Activated T-cell treated with anti-CD3 and anti-CD28 coated beads, Interleukin-2, amount 50 U/mL, for 24 hours (primary cell): ENCODE data around the gene PSME2.
A peak's percentile ranks its signal among the peaks of the same experiment; 100 is the strongest.

Experiments used
- DNase-seq: peaks from one replicate; pipeline ENCODE4 v3.0.0-alpha.2; 2020
- H3K27ac Mint-ChIP-seq: 2 replicates; pipeline ENCODE4 v1.8.0; 2020; ENCODE audit warnings: mild to moderate bottlenecking, mixed read lengths
- H3K27me3 Mint-ChIP-seq: 2 replicates; pipeline ENCODE4 v1.8.0; 2020; ENCODE audit warnings: mixed read lengths
- H3K36me3 Mint-ChIP-seq: 2 replicates; pipeline ENCODE4 v1.8.0; 2020; ENCODE audit warnings: low read depth, mixed read lengths
- H3K4me1 Mint-ChIP-seq: 2 replicates; pipeline ENCODE4 v1.8.0; 2020; ENCODE audit warnings: low read depth, mixed read lengths
- H3K4me3 Mint-ChIP-seq: 2 replicates; pipeline ENCODE4 v1.8.0; 2020; ENCODE audit warnings: mild to moderate bottlenecking, moderate library complexity, mixed read lengths
- H3K9me3 Mint-ChIP-seq: 2 replicates; pipeline ENCODE4 v1.8.0; 2020; ENCODE audit warnings: mixed read lengths

Gene PSME2

DNA sequence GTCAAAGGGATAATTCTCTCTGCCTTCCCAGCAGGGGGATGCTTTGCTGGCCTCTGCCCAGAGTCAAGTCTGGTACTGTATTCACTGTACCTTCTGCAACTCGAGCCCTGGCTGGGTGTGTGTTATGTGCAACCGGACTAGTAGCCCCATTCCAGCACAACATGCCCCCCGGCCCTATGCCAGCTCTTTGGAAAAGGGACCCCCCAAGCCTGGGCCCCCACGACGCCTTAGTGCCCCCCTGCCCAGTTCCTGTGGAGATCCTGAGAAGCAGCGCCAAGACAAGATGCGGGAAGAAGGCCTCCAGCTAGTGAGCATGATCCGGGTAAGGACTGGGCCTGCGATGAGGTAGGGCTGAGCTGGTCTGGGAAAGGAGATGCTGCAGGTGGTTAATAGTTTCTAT, 4.2 kb upstream of the PSME2 start:
- peaks cover 87% of the 10 kb centered on the region for H3K36me3 Mint-ChIP-seq
- peaks cover 36% of the 10 kb centered on the region for H3K4me1 Mint-ChIP-seq
- DNase-seq: no peak
- H3K9me3 Mint-ChIP-seq: no peaks in the 10 kb centered on the region
- H3K27me3 Mint-ChIP-seq: no peaks in the 10 kb centered on the region
- peak overlapping the region; percentile 74 for H3K27ac Mint-ChIP-seq
- no peak overlapping the region for H3K4me3 Mint-ChIP-seq

DNA sequence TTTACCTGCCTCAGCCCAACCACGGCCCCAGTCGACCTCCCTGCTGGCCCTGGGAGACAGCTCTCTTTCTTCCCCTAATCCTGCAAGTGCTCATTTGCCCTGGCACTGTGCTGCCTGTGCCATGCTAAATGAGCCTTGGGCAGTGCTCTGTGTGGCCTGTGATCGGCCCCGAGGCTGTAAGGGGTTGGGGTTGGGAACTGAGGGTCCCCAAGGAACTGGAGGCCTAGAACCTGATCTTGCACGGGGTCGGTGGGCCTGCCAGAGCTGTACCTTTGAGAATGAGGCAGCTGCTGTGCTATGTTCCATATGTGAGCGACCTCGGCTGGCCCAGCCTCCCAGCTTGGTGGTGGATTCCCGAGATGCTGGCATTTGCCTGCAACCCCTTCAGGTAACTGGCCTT, 3.7 kb upstream of the PSME2 start:
- DNase-seq: no peak
- Mint-ChIP-seq H3K4me1 (peaks cover 41% of the 10 kb centered on the region), H3K36me3 (peaks cover 87% of the 10 kb centered on the region), H3K27me3 (no peaks in the 10 kb centered on the region), H3K4me3 (no peak overlapping the region), H3K27ac (peak overlapping the region; percentile 74), H3K9me3 (no peaks in the 10 kb centered on the region)

GRCh38 chr14:24149302-24149969, 3.0 kb upstream of the PSME2 start:
- no peaks in the 10 kb centered on the region for H3K27me3 Mint-ChIP-seq
- H3K27ac Mint-ChIP-seq: peak overlapping the region; percentile 74
- no peaks in the 10 kb centered on the region for H3K9me3 Mint-ChIP-seq
- DNase-seq: no peak
- H3K36me3 Mint-ChIP-seq: peaks cover 87% of the 10 kb centered on the region
- peaks cover 48% of the 10 kb centered on the region for H3K4me1 Mint-ChIP-seq
- peak overlapping the region; percentile 90 for H3K4me3 Mint-ChIP-seq

- no peak for DNase-seq
- Mint-ChIP-seq H3K27ac (peak overlapping the region; percentile 93), H3K4me1 (peaks cover 62% of the 10 kb centered on the region), H3K9me3 (no peaks in the 10 kb centered on the region), H3K27me3 (no peaks in the 10 kb centered on the region), H3K4me3 (peak overlapping the region; percentile 90), H3K36me3 (peaks cover 92% of the 10 kb centered on the region)
Measured at GRCh38 chr14:24147761-24148428, 1.5 kb upstream of the PSME2 start.

DNA sequence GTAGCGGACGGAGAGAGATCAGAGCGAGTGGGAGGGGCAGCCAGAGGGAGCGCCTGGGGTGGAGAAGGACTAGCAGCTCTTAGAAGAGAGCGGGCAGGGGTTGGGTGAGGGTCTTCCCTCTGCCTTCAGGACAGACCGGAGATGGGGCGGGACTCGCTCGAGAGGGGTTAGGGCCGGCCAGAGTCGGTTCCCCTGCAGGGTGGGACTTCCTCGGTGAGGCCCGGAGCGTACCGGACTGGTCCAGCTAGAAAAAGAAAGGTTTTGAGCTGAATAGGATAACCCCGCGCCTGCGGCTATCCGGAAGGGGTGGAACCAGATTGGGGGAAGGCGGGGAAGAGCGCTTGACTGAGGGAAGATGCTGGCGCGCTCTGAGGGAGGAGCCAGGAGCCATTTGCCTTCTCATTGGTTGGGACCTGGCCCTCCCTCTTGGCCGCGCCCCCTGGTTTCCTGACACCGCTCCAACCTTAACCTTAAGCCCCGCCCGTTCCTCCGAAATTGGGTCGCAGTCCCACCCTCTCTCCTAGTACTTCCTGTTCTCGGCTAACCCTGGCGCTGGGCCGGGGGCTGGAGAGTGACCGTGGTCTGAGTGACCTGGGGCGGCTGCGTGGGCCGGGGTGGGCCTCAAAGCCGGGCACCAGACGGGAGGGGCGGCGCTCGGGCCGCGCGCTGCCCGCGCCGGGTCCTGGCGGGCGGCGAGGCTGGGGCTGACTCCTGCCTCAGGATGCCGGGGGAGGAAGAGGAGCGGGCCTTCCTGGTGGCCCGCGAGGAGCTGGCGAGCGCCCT, 759 bp upstream of the PSME2 start, which contains the start of gene RNF31:
Gene RNF31, plus strand, starts transcription at position 521 of the 783 bp plus-strand sequence. Its CDS starts 201 bp downstream, at position 722.
- Mint-ChIP-seq H3K27me3 (no peaks in the 10 kb centered on the region), H3K4me3 (peak within 1 kb of the TSS; percentile 90), H3K9me3 (no peaks in the 10 kb centered on the region), H3K36me3 (peaks cover 93% of the 10 kb centered on the region), H3K27ac (peak within 1 kb of the TSS; percentile 98), H3K4me1 (peaks cover 67% of the 10 kb centered on the region)
- DNase-seq: peak; percentile 96

- peak overlapping the region; percentile 90 for H3K4me3 Mint-ChIP-seq
- H3K9me3 Mint-ChIP-seq: no peaks in the 10 kb centered on the region
- peak overlapping the region; percentile 98 for H3K27ac Mint-ChIP-seq
- peaks cover 69% of the 10 kb centered on the region for H3K4me1 Mint-ChIP-seq
- no peak for DNase-seq
- H3K27me3 Mint-ChIP-seq: no peaks in the 10 kb centered on the region
- peaks cover 90% of the 10 kb centered on the region for H3K36me3 Mint-ChIP-seq
Measured at GRCh38 chr14:24145690-24146452, 539 bp downstream of the PSME2 start.

DNA sequence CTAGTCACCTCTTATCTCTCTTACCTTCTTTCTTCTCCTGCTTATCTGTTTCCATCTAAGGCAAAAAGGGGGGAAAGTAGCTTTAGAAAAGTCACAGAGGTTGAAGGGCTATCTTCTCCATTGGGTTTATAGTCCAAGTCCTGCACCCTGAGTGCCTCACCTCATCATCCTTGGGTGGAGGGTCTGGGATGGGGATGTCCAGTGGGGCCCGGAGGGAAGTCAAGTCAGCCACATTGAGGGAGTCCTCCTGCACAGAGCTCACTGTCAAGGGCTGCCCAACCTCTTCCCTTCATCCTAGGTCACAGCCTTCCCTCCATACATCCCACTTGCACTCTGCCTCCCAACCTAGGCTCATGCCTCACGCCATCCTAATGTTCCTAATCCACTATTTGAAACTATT, 1.2 kb downstream of the PSME2 start:
- no peak for DNase-seq
- H3K4me1 Mint-ChIP-seq: peaks cover 63% of the 10 kb centered on the region
- no peaks in the 10 kb centered on the region for H3K9me3 Mint-ChIP-seq
- peak overlapping the region; percentile 98 for H3K27ac Mint-ChIP-seq
- H3K36me3 Mint-ChIP-seq: peaks cover 90% of the 10 kb centered on the region
- peak overlapping the region; percentile 90 for H3K4me3 Mint-ChIP-seq
- H3K27me3 Mint-ChIP-seq: no peaks in the 10 kb centered on the region

GRCh38 chr14:24144451-24144850, 2.0 kb downstream of the PSME2 start:
- Mint-ChIP-seq H3K4me1 (peaks cover 61% of the 10 kb centered on the region), H3K36me3 (peaks cover 88% of the 10 kb centered on the region), H3K27ac (peak overlapping the region; percentile 98), H3K27me3 (no peaks in the 10 kb centered on the region), H3K9me3 (no peaks in the 10 kb centered on the region), H3K4me3 (peak overlapping the region; percentile 90)
- DNase-seq: no peak

DNA sequence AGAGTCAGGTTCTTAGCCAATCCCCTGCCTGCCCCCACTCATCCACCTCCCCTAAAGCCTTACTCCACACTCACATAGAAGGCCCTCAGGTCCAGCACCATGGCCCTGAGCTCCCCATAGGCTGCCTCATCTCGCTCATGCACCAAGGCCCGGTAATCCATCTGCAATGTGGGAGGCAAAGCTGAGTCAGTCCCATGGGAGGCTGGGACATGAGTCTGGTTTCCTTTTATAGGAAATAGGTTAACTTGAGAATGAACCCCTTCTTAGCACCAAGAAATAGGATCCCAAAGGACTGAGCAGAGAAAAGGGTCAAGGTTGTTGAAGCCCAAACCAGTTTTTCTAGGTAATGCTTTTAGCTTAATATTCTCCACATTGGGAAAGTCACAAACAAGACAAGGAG, 2.9 kb downstream of the PSME2 start:
- peaks cover 88% of the 10 kb centered on the region for H3K36me3 Mint-ChIP-seq
- no peak for DNase-seq
- peaks cover 61% of the 10 kb centered on the region for H3K4me1 Mint-ChIP-seq
- H3K27me3 Mint-ChIP-seq: no peaks in the 10 kb centered on the region
- H3K27ac Mint-ChIP-seq: peak overlapping the region; percentile 98
- H3K4me3 Mint-ChIP-seq: no peak overlapping the region
- no peaks in the 10 kb centered on the region for H3K9me3 Mint-ChIP-seq

DNA sequence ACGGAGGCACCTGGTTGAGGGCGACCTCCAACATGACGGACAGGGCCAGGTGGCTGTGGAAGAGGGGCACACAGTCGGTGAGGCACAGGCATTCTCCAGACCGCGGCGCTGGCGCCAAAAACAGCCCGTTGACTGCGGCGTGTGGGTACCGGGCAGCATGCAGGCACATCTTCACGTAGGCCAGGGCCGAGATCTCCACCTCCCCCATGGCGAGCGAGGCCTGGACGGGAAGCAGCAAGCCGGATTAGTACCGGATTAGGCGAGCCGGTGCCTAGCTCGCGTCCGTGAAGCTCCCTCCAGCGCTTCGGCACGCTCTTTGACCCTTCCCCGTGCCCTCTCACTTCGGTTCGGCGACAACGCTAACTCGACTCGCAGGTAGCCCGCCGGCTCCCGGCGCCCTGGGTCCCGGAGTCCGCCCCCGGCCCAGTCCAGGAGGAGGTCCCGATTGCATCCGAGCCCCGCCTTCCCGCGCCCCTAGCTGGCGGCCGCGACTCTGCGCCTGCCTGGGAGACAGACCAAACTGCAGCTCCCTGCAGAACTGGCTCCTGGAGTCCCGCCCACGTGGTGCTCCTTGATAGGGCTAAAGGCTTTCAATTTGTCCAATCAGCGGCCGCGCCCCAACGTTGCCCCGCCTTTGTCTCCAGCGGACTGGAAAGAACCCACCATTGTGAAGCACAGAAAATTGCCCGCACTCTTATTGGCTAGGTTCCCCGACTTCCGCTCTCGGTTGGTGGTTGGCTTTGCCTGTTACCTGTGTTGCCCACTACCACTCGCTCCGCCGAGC, 5.1 kb downstream of the PSME2 start, which contains the start of gene EMC9:
Gene EMC9, minus strand, starts transcription at position 495 of the 784 bp plus-strand sequence. Its CDS starts 287 bp downstream, at position 208.
- H3K27ac Mint-ChIP-seq: peak within 1 kb of the TSS; percentile 97

GRCh38 chr14:24139272-24139934, 7.0 kb downstream of the PSME2 start:
- no peaks in the 10 kb centered on the region for H3K9me3 Mint-ChIP-seq
- H3K4me1 Mint-ChIP-seq: peaks cover 67% of the 10 kb centered on the region
- DNase-seq: no peak
- H3K4me3 Mint-ChIP-seq: peak overlapping the region; percentile 98
- peak overlapping the region; percentile 79 for H3K27ac Mint-ChIP-seq
- H3K36me3 Mint-ChIP-seq: peaks cover 75% of the 10 kb centered on the region
- no peaks in the 10 kb centered on the region for H3K27me3 Mint-ChIP-seq

More for the DNA sequence above, 5.1 kb downstream of the PSME2 start, which contains the start of gene EMC9:
- Mint-ChIP-seq H3K27me3 (no peaks in the 10 kb centered on the region), H3K4me3 (peak within 1 kb of the TSS; percentile 98), H3K36me3 (peaks cover 94% of the 10 kb centered on the region), H3K4me1 (peaks cover 76% of the 10 kb centered on the region), H3K9me3 (no peaks in the 10 kb centered on the region)
- DNase-seq: peak; percentile 99

GRCh38 chr14:24138396-24139271, 7.8 kb downstream of the PSME2 start:
- Mint-ChIP-seq H3K27me3 (no peaks in the 10 kb centered on the region), H3K4me1 (peaks cover 60% of the 10 kb centered on the region), H3K27ac (peak overlapping the region; percentile 79), H3K9me3 (no peaks in the 10 kb centered on the region), H3K36me3 (peaks cover 68% of the 10 kb centered on the region), H3K4me3 (peak overlapping the region; percentile 98)
- no peak for DNase-seq
